H9 (cell line): Measurements from ENCODE around the gene MUTYH. TPM values are rescaled to one million over a fixed set of nuclear protein-coding genes. Genes with fewer than 3 reads are reported as not detected.
"Not testable (repeated sequence)": the region's sequence is repeated elsewhere in the genome, so short reads cannot be mapped to it uniquely, and the experiment has no call there.

ENCODE experiments used
- DNase-seq: peaks from one replicate; pipeline ENCODE4 v3.0.0-alpha.2; 2017
- H2AFZ ChIP-seq: one replicate; pipeline ENCODE4 v1.6.1; 2013; ENCODE audit warnings: mild to moderate bottlenecking, low read length, control low read depth, moderate library complexity
- H2AK5ac ChIP-seq: 2 replicates; pipeline ENCODE4 v1.6.1; 2013; ENCODE audit warnings: low read length, control low read depth, mixed read lengths; ENCODE audit not compliant: insufficient read length
- H2BK120ac ChIP-seq: one replicate; pipeline ENCODE4 v1.6.1; 2013; ENCODE audit warnings: low read depth, mild to moderate bottlenecking, low read length, control low read depth, inconsistent platforms; ENCODE audit not compliant: poor library complexity, severe bottlenecking
- H2BK12ac ChIP-seq: 2 replicates; pipeline ENCODE4 v1.6.1; 2013; ENCODE audit warnings: low read length, control low read depth, mixed read lengths, low read depth; ENCODE audit not compliant: insufficient read length
- H2BK15ac ChIP-seq: 2 replicates; pipeline ENCODE4 v1.6.1; 2013; ENCODE audit warnings: low read depth, low read length, control low read depth
- H2BK20ac ChIP-seq: one replicate; pipeline ENCODE4 v1.6.1; 2013; ENCODE audit warnings: low read depth, mild to moderate bottlenecking, low read length, control low read depth, inconsistent platforms; ENCODE audit not compliant: poor library complexity, severe bottlenecking
- H2BK5ac ChIP-seq: 2 replicates; pipeline ENCODE4 v1.6.1; 2013; ENCODE audit warnings: low read length, control low read depth, mixed read lengths; ENCODE audit not compliant: insufficient read length
- H3K14ac ChIP-seq: 2 replicates; pipeline ENCODE4 v1.6.1; 2013; ENCODE audit warnings: low read length, control low read depth; ENCODE audit not compliant: insufficient read depth
- H3K18ac ChIP-seq: 2 replicates; pipeline ENCODE4 v1.6.1; 2013; ENCODE audit warnings: low read depth, mild to moderate bottlenecking, mixed read lengths, low read length, control low read depth; ENCODE audit not compliant: insufficient read length
- H3K23ac ChIP-seq: 2 replicates; pipeline ENCODE4 v1.6.1; 2013; ENCODE audit warnings: low read length, control low read depth, mixed read lengths, low read depth; ENCODE audit not compliant: insufficient read length
- H3K23me2 ChIP-seq: 2 replicates; pipeline ENCODE4 v1.6.1; 2013; ENCODE audit warnings: low read depth, mild to moderate bottlenecking, mixed read lengths, low read length, control low read depth; ENCODE audit not compliant: insufficient read length, poor library complexity, severe bottlenecking
- H3K27ac ChIP-seq: 2 replicates; pipeline ENCODE4 v1.5.1; 2013; ENCODE audit warnings: low read length, control low read depth, mixed read lengths, low read depth; ENCODE audit not compliant: insufficient read length
- H3K27me3 ChIP-seq: 2 replicates; pipeline ENCODE4 v1.6.1; 2013; ENCODE audit warnings: low read length, control low read depth, inconsistent platforms; ENCODE audit not compliant: insufficient read depth
- H3K4ac ChIP-seq: 2 replicates; pipeline ENCODE4 v1.6.1; 2013; ENCODE audit warnings: low read depth, mild to moderate bottlenecking, control low read depth, inconsistent platforms, low read length, moderate library complexity
- H3K4me1 ChIP-seq: 2 replicates; pipeline ENCODE4 v1.6.1; 2013; ENCODE audit warnings: low read length, control low read depth, inconsistent platforms; ENCODE audit not compliant: insufficient read depth
- H3K4me2 ChIP-seq: 2 replicates; pipeline ENCODE4 v1.6.1; 2013; ENCODE audit warnings: low read length, control low read depth, mixed read lengths; ENCODE audit not compliant: insufficient read length, insufficient read depth
- H3K56ac ChIP-seq: 2 replicates; pipeline ENCODE4 v1.6.1; 2013; ENCODE audit warnings: low read depth, mild to moderate bottlenecking, mixed read lengths, low read length, control low read depth; ENCODE audit not compliant: insufficient read length
- H3K79me1 ChIP-seq: 2 replicates; pipeline ENCODE4 v1.6.1; 2013; ENCODE audit warnings: low read depth, mild to moderate bottlenecking, moderate library complexity, low read length, control low read depth, inconsistent platforms; ENCODE audit not compliant: insufficient read depth, poor library complexity, severe bottlenecking
- H3K79me2 ChIP-seq: 2 replicates; pipeline ENCODE4 v1.6.1; 2013; ENCODE audit warnings: low read length, control low read depth, inconsistent platforms; ENCODE audit not compliant: insufficient read depth
- H3K9ac ChIP-seq: 2 replicates; pipeline ENCODE4 v1.6.1; 2013; ENCODE audit warnings: low read length, control low read depth, mixed read lengths; ENCODE audit not compliant: insufficient read length; ENCODE audit errors: extremely low read depth
- H3K9me3 ChIP-seq: one replicate; pipeline ENCODE4 v1.6.1; 2013; ENCODE audit warnings: low read depth, low read length, inconsistent platforms; ENCODE audit not compliant: control insufficient read depth
- H3T11ph ChIP-seq: one replicate; pipeline ENCODE4 v1.6.1; 2013; ENCODE audit warnings: mild to moderate bottlenecking, low read length, control low read depth, inconsistent platforms
- H4K20me1 ChIP-seq: one replicate; pipeline ENCODE4 v1.6.1; 2013; ENCODE audit not compliant: control insufficient read depth, insufficient read length, insufficient read depth
- H4K5ac ChIP-seq: 2 replicates; pipeline ENCODE4 v1.6.1; 2013; ENCODE audit warnings: low read depth, mild to moderate bottlenecking, mixed read lengths, low read length, control low read depth; ENCODE audit not compliant: insufficient read length
- H4K8ac ChIP-seq: replicated peaks from 2 replicates; pipeline ENCODE4 v1.6.1; 2013; ENCODE audit warnings: low read length, control low read depth, mixed read lengths, low read depth; ENCODE audit not compliant: insufficient read length
- H4K91ac ChIP-seq: 2 replicates; pipeline ENCODE4 v1.6.1; 2013; ENCODE audit warnings: low read depth, mild to moderate bottlenecking, moderate library complexity, mixed read lengths, low read length, control low read depth; ENCODE audit not compliant: insufficient read length
- H3K27ac Mint-ChIP-seq, 3 experiments: 2 replicates in 2 of 3; 3 replicates in 1 of 3; pipeline ENCODE4 v1.8.0; 2020 to 2021; ENCODE audit warnings: mixed read lengths in 3 of 3, mild to moderate bottlenecking in 1 of 3, moderate library complexity in 1 of 3
- H3K27me3 Mint-ChIP-seq: 2 replicates; pipeline ENCODE4 v1.8.0; 2021; ENCODE audit warnings: low read depth, mild to moderate bottlenecking, moderate library complexity, mixed read lengths
- H3K36me3 Mint-ChIP-seq, 3 experiments: 2 replicates in 2 of 3; 3 replicates in 1 of 3; pipeline ENCODE4 v1.8.0; 2020 to 2021; ENCODE audit warnings: low read depth in 3 of 3, mixed read lengths in 3 of 3; ENCODE audit not compliant: insufficient read depth in 1 of 3
- H3K4me1 Mint-ChIP-seq, 2 experiments: 2 replicates each; pipeline ENCODE4 v1.8.0; 2020; ENCODE audit warnings: mixed read lengths in 2 of 2
- H3K4me3 Mint-ChIP-seq, 2 experiments: 2 replicates in 1 of 2; 3 replicates in 1 of 2; pipeline ENCODE4 v1.8.0; 2020 to 2021; ENCODE audit warnings: mild to moderate bottlenecking in 2 of 2, mixed read lengths in 2 of 2, moderate library complexity in 1 of 2
- H3K9me3 Mint-ChIP-seq, 2 experiments: 2 replicates in 1 of 2; 3 replicates in 1 of 2; pipeline ENCODE4 v1.8.0; 2020; ENCODE audit warnings: mild to moderate bottlenecking in 2 of 2, mixed read lengths in 2 of 2, moderate library complexity in 1 of 2
- WGBS: extraction: QIAGEN DNeasy Blood & Tissue Kit; methylation state at CpG from one replicate; pipeline ENCODE4 v1.1.7; 2013; ENCODE audit warnings: missing lambda C conversion rate, low lambda C conversion rate, mixed read lengths; ENCODE audit not compliant: insufficient read length; ENCODE audit errors: extremely low coverage; 5-methylcytosine and 5-hydroxymethylcytosine counted together
- total RNA-seq: library from RNA; stranded (reverse); gene quantifications from 2 replicates; pipeline ENCODE4 v1.2.1, GENCODE V29; 2021

The MUTYH gene
- total RNA-seq, 1 experiment from 2014 or later = 52.6 TPM

GRCh38 chr1:45286521-45286920 lies 53.7 kb downstream of the MUTYH start:
- H3K56ac ChIP-seq, H3K79me2 ChIP-seq, H4K91ac ChIP-seq, H2BK5ac ChIP-seq, DNase-seq, H3K9me3 ChIP-seq, H3K4me2 ChIP-seq, H4K8ac ChIP-seq, H3K36me3 Mint-ChIP-seq, H3K79me1 ChIP-seq, H2BK15ac ChIP-seq, H3K4me3 Mint-ChIP-seq, H3K4me1 Mint-ChIP-seq, H2BK120ac ChIP-seq, H3K27ac ChIP-seq, H2BK20ac ChIP-seq, H3K9ac ChIP-seq, H4K20me1 ChIP-seq, H3K23ac ChIP-seq, H3T11ph ChIP-seq, H3K18ac ChIP-seq, H3K23me2 ChIP-seq, H3K4ac ChIP-seq, H3K4me1 ChIP-seq, H2AFZ ChIP-seq, H3K27me3 Mint-ChIP-seq, H3K27ac Mint-ChIP-seq, H2AK5ac ChIP-seq, H3K14ac ChIP-seq, H3K27me3 ChIP-seq, H2BK12ac ChIP-seq, H4K5ac ChIP-seq: not testable (repeated sequence)
- H3K9me3 Mint-ChIP-seq = peaks cover 21 to 23% of the 10 kb centered on the region in 2 experiments
- WGBS = no CpG with 5 or more reads among the region's 3 CpGs

GRCh38 chr1:45284858-45285257 lies 55.4 kb downstream of the MUTYH start:
- H3K4me3 Mint-ChIP-seq, H2BK12ac ChIP-seq, H3K56ac ChIP-seq, H3T11ph ChIP-seq, H3K4ac ChIP-seq, H2BK120ac ChIP-seq, H4K91ac ChIP-seq, H3K23ac ChIP-seq, H3K36me3 Mint-ChIP-seq, H2BK15ac ChIP-seq, H3K4me2 ChIP-seq, H3K27ac Mint-ChIP-seq, H3K4me1 ChIP-seq, H3K23me2 ChIP-seq, H3K14ac ChIP-seq, DNase-seq, H3K27me3 Mint-ChIP-seq, H3K4me1 Mint-ChIP-seq, H3K18ac ChIP-seq, H2BK5ac ChIP-seq, H2AFZ ChIP-seq, H4K20me1 ChIP-seq, H3K27ac ChIP-seq, H3K79me1 ChIP-seq, H3K79me2 ChIP-seq, H3K9ac ChIP-seq, H2AK5ac ChIP-seq, H2BK20ac ChIP-seq, H3K9me3 ChIP-seq, H4K5ac ChIP-seq, H4K8ac ChIP-seq, H3K27me3 ChIP-seq: not testable (repeated sequence)
- no CpG with 5 or more reads among the region's 9 CpGs for WGBS
- H3K9me3 Mint-ChIP-seq = peaks cover 23 to 27% of the 10 kb centered on the region in 2 experiments
